ENCODE data around the gene FOXD4L5. TPM values are rescaled to one million over a fixed set of nuclear protein-coding genes. Genes with fewer than 3 reads are reported as not detected.
"Not testable (repeated sequence)": the region's sequence is repeated elsewhere in the genome, so short reads cannot be mapped to it uniquely, and the experiment has no call there.

The FOXD4L5 gene
- total RNA-seq (2021) (0.13 and 0.20 TPM in 2 replicates), Bru-seq, nascent RNA (percentile 23 among the genes with signal in this experiment), BruChase-seq, experiment 1, labeled RNA remaining after a 2-hour chase (not detected), BruChase-seq, experiment 2, labeled RNA remaining after a 6-hour chase (not detected)
- long read RNA-seq, result 0 reads

GRCh38 chr9:65285109-65285508 lies at the start of gene FOXD4L5:
TSS of gene FOXD4L5 (minus strand) at chr9:65285209. CDS start at chr9:65284377, 832 bp downstream.
- POLR2A ChIA-PET (ENCODE audit: low non-redundant PET); H3K27ac ChIP-seq (ENCODE audit: low read depth, low read length, poor library complexity, severe bottlenecking); H3K27me3 ChIP-seq (replicated peaks; ENCODE audit: insufficient read depth, low read depth, low read length, poor library complexity); BruUV-seq (replicated peaks); H3K4me1 ChIP-seq (ENCODE audit: insufficient read depth, low read length, poor library complexity, severe bottlenecking); intact Hi-C loops (cut with micrococcal nuclease; ENCODE audit: unreplicated experiment); H3K4me3 ChIP-seq (ENCODE audit: low read depth, low read length, poor library complexity, severe bottlenecking); H3K9me3 ChIP-seq (ENCODE audit: low read depth, low read length, poor library complexity, severe bottlenecking); CTCF ChIA-PET; DNase-seq (ENCODE audit: low spot score); H3K36me3 ChIP-seq (ENCODE audit: insufficient read depth, low read length, poor library complexity, severe bottlenecking): not testable (repeated sequence)

GRCh38 chr9:65283943-65284342 lies 1.1 kb downstream of the FOXD4L5 start:
- CTCF ChIA-PET, result not testable (repeated sequence)

GRCh38 chr9:65282976-65283375 lies 2.0 kb downstream of the FOXD4L5 start:
- DNase-seq (ENCODE audit: low spot score); H3K36me3 ChIP-seq (ENCODE audit: insufficient read depth, low read length, poor library complexity, severe bottlenecking); intact Hi-C loops (cut with micrococcal nuclease; ENCODE audit: unreplicated experiment); H3K27ac ChIP-seq (ENCODE audit: low read depth, low read length, poor library complexity, severe bottlenecking); H3K4me3 ChIP-seq (ENCODE audit: low read depth, low read length, poor library complexity, severe bottlenecking); H3K27me3 ChIP-seq (replicated peaks; ENCODE audit: insufficient read depth, low read depth, low read length, poor library complexity); CTCF ChIA-PET; H3K9me3 ChIP-seq (ENCODE audit: low read depth, low read length, poor library complexity, severe bottlenecking); H3K4me1 ChIP-seq (ENCODE audit: insufficient read depth, low read length, poor library complexity, severe bottlenecking); POLR2A ChIA-PET (ENCODE audit: low non-redundant PET); BruUV-seq (replicated peaks): not testable (repeated sequence)

More at GRCh38 chr9:65283943-65284342, 1.1 kb downstream of the FOXD4L5 start:
- H3K36me3 ChIP-seq (ENCODE audit: insufficient read depth, low read length, poor library complexity, severe bottlenecking); BruUV-seq (replicated peaks); intact Hi-C loops (cut with micrococcal nuclease; ENCODE audit: unreplicated experiment); DNase-seq (ENCODE audit: low spot score); POLR2A ChIA-PET (ENCODE audit: low non-redundant PET); H3K9me3 ChIP-seq (ENCODE audit: low read depth, low read length, poor library complexity, severe bottlenecking); H3K27ac ChIP-seq (ENCODE audit: low read depth, low read length, poor library complexity, severe bottlenecking); H3K27me3 ChIP-seq (replicated peaks; ENCODE audit: insufficient read depth, low read depth, low read length, poor library complexity); H3K4me3 ChIP-seq (ENCODE audit: low read depth, low read length, poor library complexity, severe bottlenecking); H3K4me1 ChIP-seq (ENCODE audit: insufficient read depth, low read length, poor library complexity, severe bottlenecking): not testable (repeated sequence)
